8988T (cell line): ENCODE measurements around the gene HCFC2.

ENCODE experiments used
- DNase-seq: peaks from one replicate; pipeline ENCODE4 v3.0.0; 2011

The HCFC2 gene

GRCh38 chr12:104126548-104126947 is 62.2 kb downstream of the HCFC2 start:
- no peak for DNase-seq

GRCh38 chr12:104130760-104131159 is 66.4 kb downstream of the HCFC2 start:
- DNase-seq: no peak

DNA sequence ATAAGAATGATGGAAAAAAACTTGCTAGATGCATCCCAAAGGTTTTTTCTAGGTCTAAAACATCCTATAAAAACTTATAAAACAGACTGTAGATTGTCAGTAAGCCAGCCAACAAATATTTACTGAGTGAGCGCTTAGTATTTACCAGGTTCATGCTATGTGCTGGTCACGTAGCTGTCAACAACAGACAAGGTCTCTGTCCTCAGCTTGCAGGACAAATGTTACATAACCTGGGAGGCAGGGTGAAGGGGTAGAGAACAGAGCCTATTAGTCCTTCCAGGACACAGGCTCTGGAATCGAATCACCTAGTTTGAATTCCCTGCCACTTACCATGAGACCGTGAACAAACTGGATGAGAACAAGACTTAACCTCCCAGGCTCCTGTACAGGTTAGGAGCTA is 67.3 kb downstream of the HCFC2 start:
- DNase-seq: no peak

- DNase-seq: no peak
These were observed 68.1 kb downstream of the HCFC2 start for GRCh38 chr12:104132351-104132956.

DNA sequence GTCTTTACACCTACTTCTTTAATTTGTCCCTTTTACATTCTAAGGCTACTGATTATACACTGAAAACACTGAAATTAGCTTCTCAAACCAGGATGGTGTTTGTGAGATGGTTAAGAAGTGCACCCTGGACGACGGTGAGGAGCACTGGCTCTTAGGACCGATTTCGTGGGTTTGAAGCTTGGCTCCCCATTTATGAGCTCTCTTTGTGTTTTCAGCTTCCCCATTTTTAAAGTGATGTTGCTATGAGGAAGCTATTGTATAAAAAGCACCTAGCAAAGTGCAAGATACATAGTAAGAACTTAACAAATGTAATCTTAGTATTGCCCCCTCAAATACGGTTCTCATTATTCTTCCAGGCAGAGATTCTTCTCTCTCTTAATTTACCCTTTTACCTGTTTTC is 69.0 kb downstream of the HCFC2 start:
- no peak for DNase-seq

GRCh38 chr12:104133866-104134265 is 69.5 kb downstream of the HCFC2 start:
- DNase-seq: no peak

DNA sequence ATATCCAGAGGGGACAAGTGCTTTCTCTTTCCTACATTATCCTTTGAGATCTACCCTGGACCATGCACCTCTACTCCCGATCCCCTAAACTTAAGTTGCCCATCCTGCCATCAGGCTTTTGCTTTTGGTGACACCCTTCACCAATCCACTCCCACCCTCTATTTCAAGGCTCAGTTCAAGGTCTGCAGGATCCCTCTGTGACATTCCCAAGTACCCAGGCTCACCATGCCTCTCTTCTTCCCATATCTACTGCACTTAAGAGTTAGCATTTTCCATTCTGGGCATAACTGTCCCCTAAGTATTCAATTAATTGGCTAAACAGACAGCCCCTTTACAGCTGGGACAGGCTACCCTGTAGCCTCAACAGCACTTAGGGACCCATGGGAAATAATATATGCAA is 70.6 kb downstream of the HCFC2 start:
- DNase-seq: no peak

DNA sequence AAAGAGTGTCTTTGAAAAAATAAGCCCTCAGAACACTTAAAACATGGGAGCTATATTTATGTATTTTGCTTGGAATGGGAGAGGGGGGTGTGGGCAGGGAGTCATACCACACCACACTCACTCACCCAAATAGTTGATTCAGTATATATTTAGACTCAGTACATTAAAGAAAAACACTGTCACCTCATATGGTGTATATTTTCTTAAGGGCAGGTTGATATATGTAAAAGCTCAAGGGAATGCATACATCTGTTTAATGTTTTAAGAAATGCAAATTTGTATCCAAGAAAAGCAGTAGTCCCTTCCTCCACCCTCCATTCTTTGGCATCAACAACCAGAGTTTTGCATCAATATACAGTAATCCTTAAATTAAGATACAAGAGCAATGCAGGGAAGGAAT is 72.2 kb downstream of the HCFC2 start:
- no peak for DNase-seq

GRCh38 chr12:104137001-104137901 is 72.9 kb downstream of the HCFC2 start:
- DNase-seq: peak; percentile 33

DNA sequence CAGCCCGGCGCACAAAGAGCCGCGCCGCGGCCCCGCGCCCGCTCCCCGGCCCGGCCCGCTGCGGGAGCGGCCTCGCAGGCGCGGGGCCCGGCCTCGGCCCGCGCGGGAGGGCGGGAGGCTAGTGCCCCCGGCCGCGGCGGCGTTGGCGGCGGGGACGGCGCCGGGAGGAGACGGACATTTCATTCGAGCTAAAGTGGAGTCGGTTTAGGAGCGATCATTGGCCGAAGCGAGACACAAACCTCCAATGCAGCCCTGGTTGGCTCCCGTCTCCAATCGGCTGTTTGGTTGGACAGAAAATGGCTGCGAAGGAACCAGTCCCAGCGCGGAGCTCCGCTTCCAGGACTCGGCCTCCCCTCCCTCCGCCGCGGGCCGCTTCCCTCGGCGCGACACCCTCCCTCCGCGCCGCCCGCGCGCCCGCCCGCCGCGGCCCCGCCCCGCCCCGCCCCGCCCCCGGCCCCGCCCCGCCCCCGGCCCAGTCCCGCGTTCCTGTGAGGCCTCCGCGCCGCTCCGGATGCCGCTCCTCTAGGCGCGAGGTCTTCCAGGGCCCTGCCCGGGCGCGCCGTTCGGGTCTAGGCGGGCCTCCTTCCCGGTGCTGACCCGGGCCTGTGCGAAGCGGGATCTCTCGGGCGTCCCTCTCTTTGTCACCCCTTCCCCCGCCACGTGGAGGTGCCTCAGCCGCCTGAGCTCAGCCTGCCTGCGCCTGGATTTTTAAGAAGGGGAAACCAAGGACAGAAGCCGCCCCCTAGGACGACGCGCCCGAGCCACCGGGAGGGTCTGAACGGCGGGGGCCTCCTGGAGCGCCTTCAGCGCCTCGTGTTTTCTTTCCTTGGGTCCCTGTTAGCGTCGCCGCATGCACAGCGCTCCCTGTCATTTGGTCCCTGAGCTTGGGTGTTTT is 73.8 kb downstream of the HCFC2 start, which contains the start of gene NFYB:
TSS of gene NFYB (minus strand) at position 309 of the 895 bp plus-strand sequence. CDS start 2,757 bp downstream, outside the sequence.
- peak; percentile 100 for DNase-seq

DNA sequence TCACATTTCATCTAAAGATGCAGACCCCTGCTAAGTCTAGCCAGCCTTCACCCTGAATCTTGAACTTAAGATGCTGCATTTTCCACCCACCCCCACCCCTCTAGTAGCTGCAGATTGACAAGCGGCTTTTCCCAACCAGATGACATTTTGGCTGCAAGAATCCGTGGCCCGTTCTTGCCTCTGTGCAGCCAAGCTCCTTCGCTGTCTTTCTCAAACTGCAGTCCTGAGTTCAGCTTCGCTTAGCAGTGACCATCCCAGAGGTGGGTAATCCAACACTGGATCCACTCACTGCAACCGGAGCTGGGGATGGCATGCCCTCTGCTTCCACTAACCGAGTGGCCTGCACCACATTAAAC is 74.4 kb downstream of the HCFC2 start:
- DNase-seq: no peak

DNA sequence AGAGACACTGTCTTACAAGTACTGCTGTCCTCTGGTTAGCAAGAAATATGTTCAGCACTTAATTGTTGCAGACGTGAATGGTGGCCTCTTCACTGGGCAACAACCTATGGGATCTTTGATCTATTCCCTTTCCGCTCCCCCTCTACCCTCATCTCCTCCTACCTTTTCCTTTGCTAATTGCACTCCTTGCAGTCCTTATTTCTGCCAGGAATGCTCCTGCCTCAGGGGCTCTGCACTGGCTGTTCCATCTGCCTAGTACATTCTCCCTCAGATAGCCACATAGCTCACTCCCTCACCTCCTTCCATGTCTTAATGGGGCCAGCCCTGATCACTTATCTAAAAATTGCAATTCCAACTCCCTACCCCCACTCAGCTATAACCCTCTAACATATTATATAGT is 78.2 kb downstream of the HCFC2 start:
- no peak for DNase-seq

DNA sequence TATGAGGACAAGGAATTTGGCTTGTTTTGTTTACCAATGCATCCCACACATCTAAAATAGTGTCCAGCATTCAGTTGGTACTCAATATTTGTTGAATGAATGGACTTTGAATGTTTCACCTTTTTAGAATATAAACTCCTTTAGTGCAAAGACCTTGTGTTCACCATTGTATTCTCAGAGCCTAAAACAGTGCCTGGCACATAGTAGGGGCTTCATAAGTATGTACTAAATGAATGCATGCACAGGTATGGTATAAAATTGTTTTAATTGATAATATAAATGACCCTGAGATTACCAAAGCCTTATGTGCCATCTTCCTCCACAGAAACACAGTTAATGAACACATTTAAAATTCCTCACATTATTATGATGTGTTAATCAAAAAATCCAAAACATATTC is 78.7 kb downstream of the HCFC2 start:
- no peak for DNase-seq

DNA sequence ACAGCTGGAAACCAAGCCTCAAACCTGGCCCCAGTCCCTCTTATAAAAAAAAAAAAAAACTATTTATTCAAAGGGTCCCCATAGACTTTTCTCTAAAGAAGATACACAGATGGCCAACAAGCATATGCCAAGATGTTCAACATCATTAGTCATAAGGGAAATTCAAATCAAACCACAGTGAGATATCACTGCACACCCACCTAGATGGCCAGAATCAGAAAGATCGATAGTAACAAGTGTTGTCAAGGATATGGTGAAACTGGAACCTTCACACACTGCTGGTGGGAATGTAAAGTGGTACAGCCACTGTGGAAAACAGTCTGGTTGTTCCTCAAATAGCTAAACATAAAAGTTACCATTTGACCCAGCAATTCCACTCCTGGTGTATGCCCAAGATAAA is 79.6 kb downstream of the HCFC2 start:
- DNase-seq: no peak

- no peak for DNase-seq
These were observed 83.0 kb downstream of the HCFC2 start for GRCh38 chr12:104147346-104147745.

GRCh38 chr12:104150416-104150815 is 86.1 kb downstream of the HCFC2 start:
- no peak for DNase-seq

DNA sequence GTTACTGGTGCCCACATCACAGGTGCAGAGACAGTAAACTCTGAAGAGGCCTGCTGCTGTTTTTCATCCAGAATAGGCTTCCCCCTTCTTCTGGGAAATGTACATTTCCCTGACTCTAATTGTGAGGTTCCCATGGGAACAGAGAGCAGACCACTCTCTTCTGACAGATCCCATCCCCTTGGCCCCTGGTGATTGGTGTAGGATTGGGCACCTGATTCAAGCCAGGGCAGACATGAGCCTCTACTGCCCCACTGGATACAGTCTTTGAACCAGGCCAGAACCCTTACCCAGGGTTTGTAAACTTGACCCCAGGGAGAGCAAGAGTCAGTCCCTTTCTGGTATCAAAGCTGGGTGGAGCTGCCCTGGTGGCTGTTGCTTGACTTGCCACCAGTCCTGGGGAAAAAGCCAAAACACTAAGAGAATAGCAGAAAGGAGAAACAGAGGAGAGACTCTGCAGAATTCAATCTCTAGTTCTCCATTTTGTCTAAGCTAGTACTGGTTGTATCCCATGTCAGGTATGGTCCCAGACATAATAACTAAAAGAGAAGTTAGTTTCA is 88.4 kb downstream of the HCFC2 start:
- no peak for DNase-seq

DNA sequence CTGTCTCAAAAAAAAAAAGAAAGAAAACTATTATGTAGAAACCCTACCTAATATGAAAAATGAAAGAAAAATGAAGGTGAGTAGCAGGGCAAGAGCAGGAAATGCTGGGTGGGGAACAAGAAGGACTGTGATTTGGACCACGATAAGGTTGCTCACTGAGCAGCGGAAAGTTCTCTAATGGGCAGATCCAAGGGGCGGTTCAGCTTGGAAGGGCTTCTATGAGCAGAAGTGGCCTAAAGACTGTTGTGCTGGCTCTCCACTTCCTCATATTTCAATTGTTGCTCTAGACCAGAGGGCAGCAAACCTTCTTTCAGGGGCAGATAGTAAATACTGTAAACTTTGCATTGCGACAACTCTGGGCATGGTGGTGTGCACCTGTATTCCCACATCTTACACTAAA is 90.0 kb downstream of the HCFC2 start:
- no peak for DNase-seq

- DNase-seq: no peak
These were observed 90.5 kb downstream of the HCFC2 start for GRCh38 chr12:104154806-104155205.
